ENCODE measurements around the gene PRAF2. TPM values are rescaled to one million over a fixed set of nuclear protein-coding genes. Genes with fewer than 3 reads are reported as not detected.

Gene PRAF2
- total RNA-seq, 4 donors from 2014 or later, result 15.9 to 26.6 (median 23.8) TPM

DNA sequence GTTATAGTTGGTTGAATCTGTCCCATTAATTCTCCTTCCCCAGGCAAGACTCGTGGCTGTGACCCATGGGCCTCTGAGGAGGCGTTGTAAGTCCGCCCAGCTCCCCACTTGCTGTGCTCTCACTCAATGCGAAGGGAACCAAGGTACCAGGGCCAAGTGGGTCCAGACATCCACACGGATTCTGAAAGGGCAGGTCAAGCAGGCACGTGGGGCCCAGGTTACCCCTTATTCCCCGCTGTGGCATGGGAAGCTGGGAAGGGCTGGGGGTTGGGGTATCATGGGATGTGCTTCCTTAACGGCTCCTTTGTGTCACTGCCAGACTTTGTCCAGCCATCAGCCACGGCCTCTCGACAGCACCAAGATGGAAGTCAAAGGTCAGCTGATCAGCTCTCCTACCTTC lies 11.9 kb downstream of the PRAF2 start:
- intact Hi-C loops (cut with DNase I), result no loop called here
- TF ChIP-seq CTCF (IDR thresholded peaks at IDR 0.05), result no peak
- no peak for TF ChIP-seq POLR2AphosphoS5 (IDR thresholded peaks at IDR 0.05)
- no peak for TF ChIP-seq EP300 (IDR thresholded peaks at IDR 0.05)
- TF ChIP-seq POLR2A (IDR thresholded peaks at IDR 0.05; ENCODE audit: low read depth), result no peak
- WGBS, result 84% methylated on average over 8 of the region's 10 CpGs
- no peak overlapping the region for H3K4me3 ChIP-seq
- no peaks in the 10 kb centered on the region for H3K27me3 ChIP-seq
- peaks cover 0 to 32% (median 14%) of the 10 kb centered on the region in 4 donors for H3K36me3 ChIP-seq
- no peaks in the 10 kb centered on the region for H3K9me3 ChIP-seq
- DNase-seq (ENCODE audit: extremely low spot score), result no peak
- H3K4me1 ChIP-seq, result peaks cover 0 to 8% (median 7%) of the 10 kb centered on the region in 4 donors
- H3K27ac ChIP-seq (replicated peaks in 1 of 4), result no peak overlapping the region

DNA sequence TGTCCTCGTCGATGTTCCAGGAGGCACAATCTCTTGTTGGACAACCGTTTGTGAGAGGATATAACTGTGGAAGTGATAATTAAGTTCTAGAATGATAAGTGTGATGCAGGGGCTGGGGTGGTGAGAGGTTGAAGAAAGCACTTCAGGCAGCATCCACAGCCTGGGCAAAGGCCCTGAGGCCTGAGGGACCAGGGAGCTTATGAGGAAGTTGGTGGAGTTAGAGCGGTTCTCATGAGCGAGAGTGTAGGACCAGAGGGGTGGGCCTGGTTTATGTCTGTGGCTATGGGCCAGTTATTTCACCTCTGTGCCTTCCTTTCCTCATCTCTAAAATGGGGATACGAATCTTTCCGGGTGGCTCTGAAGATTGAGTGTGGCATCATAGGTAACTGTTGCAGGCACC lies 12.3 kb downstream of the PRAF2 start:
- intact Hi-C loops (cut with DNase I), result no loop called here
- 82% methylated on average over 7 of the region's 7 CpGs for WGBS
- no peak for DNase-seq (ENCODE audit: extremely low spot score)

DNA sequence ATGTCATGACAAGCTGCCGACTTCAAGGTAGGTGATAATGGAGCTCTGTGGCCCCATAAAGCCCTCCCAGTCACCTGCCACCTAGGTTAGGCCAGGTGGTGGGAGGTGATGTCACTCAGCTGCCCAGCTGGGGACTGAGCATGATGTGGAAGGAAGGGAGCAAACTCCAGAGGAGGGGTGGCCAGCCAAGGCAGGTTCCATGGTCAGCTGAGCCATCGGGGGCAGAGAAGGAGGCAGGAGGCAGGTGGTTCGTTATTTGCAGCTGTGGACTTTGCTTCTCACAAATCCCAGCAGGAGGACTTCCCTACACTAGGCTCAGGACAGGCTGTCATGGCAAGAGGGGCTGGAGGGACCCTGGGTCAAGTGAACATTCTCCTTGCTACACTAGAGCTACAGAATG lies 12.9 kb downstream of the PRAF2 start:
- H3K9me3 ChIP-seq, result no peaks in the 10 kb centered on the region
- intact Hi-C loops (cut with DNase I), result no loop called here
- H3K36me3 ChIP-seq, result peaks cover 0 to 31% (median 12%) of the 10 kb centered on the region in 4 donors
- 71% methylated on average over 3 of the region's 3 CpGs for WGBS
- TF ChIP-seq POLR2AphosphoS5 (IDR thresholded peaks at IDR 0.05) (no peak), EP300 (IDR thresholded peaks at IDR 0.05) (no peak), POLR2A (IDR thresholded peaks at IDR 0.05; ENCODE audit: low read depth) (no peak), CTCF (IDR thresholded peaks at IDR 0.05) (no peak)
- peaks cover 0 to 8% (median 7%) of the 10 kb centered on the region in 4 donors for H3K4me1 ChIP-seq
- H3K27me3 ChIP-seq, result no peaks in the 10 kb centered on the region
- H3K27ac ChIP-seq (replicated peaks in 1 of 4), result no peak overlapping the region
- no peak overlapping the region for H3K4me3 ChIP-seq
- no peak for DNase-seq (ENCODE audit: extremely low spot score)

More for the DNA sequence above, 12.3 kb downstream of the PRAF2 start:
- TF ChIP-seq CTCF (IDR thresholded peaks at IDR 0.05) (no peak), EP300 (IDR thresholded peaks at IDR 0.05) (no peak)
- Histone ChIP-seq H3K4me1 (peaks cover 0 to 8% (median 7%) of the 10 kb centered on the region in 4 donors), H3K27ac (replicated peaks in 1 of 4) (no peak overlapping the region), H3K4me3 (no peak overlapping the region), H3K27me3 (no peaks in the 10 kb centered on the region), H3K9me3 (no peaks in the 10 kb centered on the region), H3K36me3 (peaks cover 0 to 32% (median 14%) of the 10 kb centered on the region in 4 donors)

GRCh38 chrX:49059681-49060085 lies 14.1 kb downstream of the PRAF2 start:
- intact Hi-C loops (cut with DNase I), result no loop called here
- DNase-seq (ENCODE audit: extremely low spot score), result no peak
- 74% methylated on average over 9 of the region's 10 CpGs for WGBS
- no peak for TF ChIP-seq POLR2AphosphoS5 (IDR thresholded peaks at IDR 0.05)
- H3K4me3 ChIP-seq, result peak overlapping the region in 1 of 4 donors; percentile 30
- H3K27ac ChIP-seq (replicated peaks in 1 of 4), result peak overlapping the region in 3 of 4 donors; percentile 31 to 46 (median 34)
- H3K36me3 ChIP-seq, result peaks cover 0 to 23% (median 9%) of the 10 kb centered on the region in 4 donors
- H3K9me3 ChIP-seq, result peaks cover 0 to under 1% (median 0%) of the 10 kb centered on the region in 4 donors
- no peaks in the 10 kb centered on the region for H3K27me3 ChIP-seq
- peaks cover 0 to 8% (median 7%) of the 10 kb centered on the region in 4 donors for H3K4me1 ChIP-seq

DNA sequence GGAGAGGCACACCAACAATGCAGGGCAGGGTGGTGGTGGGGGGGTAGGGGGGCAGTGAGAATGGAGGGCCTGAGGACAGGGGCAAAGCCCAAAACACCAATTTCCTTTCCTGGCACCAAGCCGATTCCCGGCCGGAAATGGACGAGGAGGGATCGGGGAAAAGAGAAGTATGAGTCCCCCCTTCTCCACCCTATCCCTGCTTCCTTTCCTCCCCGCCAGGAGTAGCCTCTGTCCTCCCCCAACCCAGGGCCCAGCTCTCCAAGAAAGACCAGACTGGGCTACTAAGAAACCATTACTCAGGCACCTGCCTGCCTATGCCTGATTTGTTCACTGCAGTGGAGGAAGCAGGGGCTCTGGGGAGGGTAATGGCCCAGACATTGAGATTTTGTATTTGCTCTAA lies 14.6 kb downstream of the PRAF2 start:
- DNase-seq (ENCODE audit: extremely low spot score), result no peak
- peaks cover 0 to 20% (median 6%) of the 10 kb centered on the region in 4 donors for H3K36me3 ChIP-seq
- peaks cover 0 to 8% (median 7%) of the 10 kb centered on the region in 4 donors for H3K4me1 ChIP-seq
- peak overlapping the region in 1 of 4 donors; percentile 30 for H3K4me3 ChIP-seq
- no peak for TF ChIP-seq POLR2A (IDR thresholded peaks at IDR 0.05; ENCODE audit: low read depth)
- peaks cover 0 to 5% (median 0%) of the 10 kb centered on the region in 4 donors for H3K9me3 ChIP-seq
- H3K27me3 ChIP-seq, result no peaks in the 10 kb centered on the region
- intact Hi-C loops (cut with DNase I), result no loop called here
- peak overlapping the region; percentile 23 to 46 (median 32) for H3K27ac ChIP-seq (replicated peaks in 1 of 4)
- 58% methylated on average over 6 of the region's 6 CpGs for WGBS

GRCh38 chrX:49058794-49059193 lies 15.0 kb downstream of the PRAF2 start, which contains the start of gene CCDC120:
Gene CCDC120, plus strand, starts transcription at chrX:49058999. Its CDS starts 3,043 bp downstream, at chrX:49062042.
- peaks cover 0 to 16% (median 4%) of the 10 kb centered on the region in 4 donors for H3K36me3 ChIP-seq
- peak within 1 kb of the TSS in 1 of 4 donors; percentile 30 for H3K4me3 ChIP-seq
- no peak for DNase-seq (ENCODE audit: extremely low spot score)
- no peaks in the 10 kb centered on the region for H3K27me3 ChIP-seq
- intact Hi-C loops (cut with DNase I), result no loop called here
- peaks cover 0 to 9% (median 0%) of the 10 kb centered on the region in 4 donors for H3K9me3 ChIP-seq
- WGBS, result 70% methylated on average over 5 of the region's 5 CpGs
- peak within 1 kb of the TSS; percentile 23 to 46 (median 32) for H3K27ac ChIP-seq (replicated peaks in 1 of 4)
- no peak for TF ChIP-seq EP300 (IDR thresholded peaks at IDR 0.05)
- no peak for TF ChIP-seq CTCF (IDR thresholded peaks at IDR 0.05)
- no peak for TF ChIP-seq POLR2A (IDR thresholded peaks at IDR 0.05; ENCODE audit: low read depth)
- no peak for TF ChIP-seq POLR2AphosphoS5 (IDR thresholded peaks at IDR 0.05)
- peaks cover 0 to 8% (median 7%) of the 10 kb centered on the region in 4 donors for H3K4me1 ChIP-seq
